Stimulated activated naive CD8-positive, alpha-beta T cell treated with anti-CD3 and anti-CD28 coated beads, Interleukin-15, Interleukin-2, amounts not matched to agents 100 ng/mL and 50 ng/mL, for 24 hours (primary cell): Measurements from ENCODE around the gene CFAP20.
"Not testable (repeated sequence)": the region's sequence is repeated elsewhere in the genome, so short reads cannot be mapped to it uniquely, and the experiment has no call there.

Source experiments
- H3K27ac Mint-ChIP-seq: one replicate; pipeline ENCODE4 v1.8.0; 2021; ENCODE audit warnings: mild to moderate bottlenecking, mixed read lengths
- H3K27me3 Mint-ChIP-seq: one replicate; pipeline ENCODE4 v1.8.0; 2021; ENCODE audit warnings: mixed read lengths
- H3K36me3 Mint-ChIP-seq: one replicate; pipeline ENCODE4 v1.8.0; 2021; ENCODE audit warnings: low read depth, mixed read lengths
- H3K4me1 Mint-ChIP-seq: one replicate; pipeline ENCODE4 v1.8.0; 2021; ENCODE audit warnings: low read depth, mixed read lengths
- H3K4me3 Mint-ChIP-seq: one replicate; pipeline ENCODE4 v1.8.0; 2021; ENCODE audit warnings: mild to moderate bottlenecking, mixed read lengths
- H3K9me3 Mint-ChIP-seq: one replicate; pipeline ENCODE4 v1.8.0; 2021; ENCODE audit warnings: mixed read lengths

CFAP20 gene

DNA sequence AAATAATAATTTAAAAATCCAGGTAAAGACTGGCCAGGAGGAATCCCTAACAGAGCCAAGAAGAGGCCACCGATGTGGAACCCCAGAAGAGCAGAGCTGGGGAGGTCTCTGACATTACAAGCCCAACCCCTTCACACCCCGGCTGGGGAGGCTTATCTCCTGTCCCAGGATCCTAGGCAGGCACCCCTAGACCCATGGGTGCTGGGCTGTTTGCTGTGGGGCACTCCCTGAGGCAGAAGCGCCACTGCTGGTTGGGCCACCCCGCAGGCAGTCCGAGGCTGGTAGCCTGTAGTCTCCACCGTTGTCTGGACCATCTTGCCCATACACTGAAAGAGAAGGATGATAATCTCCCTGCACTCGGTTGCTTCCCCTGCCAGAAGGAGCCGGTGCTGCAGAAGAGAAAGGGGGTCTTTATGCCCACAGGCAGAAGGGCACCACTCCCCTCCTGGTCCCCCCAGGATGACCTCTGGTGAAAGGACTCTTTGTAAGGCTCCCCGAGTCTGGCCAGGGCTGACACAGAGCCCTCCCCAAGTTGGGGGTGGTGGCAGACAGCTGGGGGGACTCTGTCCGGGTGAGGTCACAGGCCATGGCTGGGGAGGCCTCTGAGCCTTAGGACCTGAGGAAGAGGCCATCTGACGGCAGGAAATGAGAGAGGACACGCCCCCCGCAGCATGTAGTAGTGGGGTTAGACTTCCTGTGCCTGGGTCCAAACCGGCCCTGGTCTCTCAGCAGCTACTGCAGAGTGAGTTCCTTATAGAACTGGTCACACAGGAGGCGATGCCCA lies 34.2 kb downstream of the CFAP20 start:
- Mint-ChIP-seq H3K4me1 (no peaks in the 10 kb centered on the region), H3K27me3 (no peaks in the 10 kb centered on the region), H3K9me3 (no peaks in the 10 kb centered on the region), H3K36me3 (no peaks in the 10 kb centered on the region), H3K27ac (no peak overlapping the region), H3K4me3 (no peak overlapping the region)

DNA sequence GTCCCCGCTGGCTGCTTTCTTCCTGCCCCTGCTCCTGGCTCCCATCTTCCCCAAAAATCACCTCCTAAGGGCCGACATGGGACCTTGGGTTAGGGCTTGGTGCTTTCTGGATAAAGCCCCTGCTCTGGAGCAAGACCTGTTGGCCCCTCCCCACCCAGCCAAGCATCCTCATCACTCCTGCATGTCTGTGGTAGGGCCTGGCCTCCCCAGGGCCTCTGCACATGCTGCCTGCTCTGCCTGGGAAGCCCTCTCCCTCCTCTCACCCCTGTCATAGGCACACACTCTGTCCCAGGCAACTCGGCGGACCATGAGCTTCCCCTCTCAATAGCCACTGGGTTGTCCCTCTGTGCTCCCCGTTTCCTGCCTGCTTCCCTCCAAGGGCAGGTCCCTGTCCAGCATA lies 35.2 kb downstream of the CFAP20 start:
- Mint-ChIP-seq H3K4me1 (no peaks in the 10 kb centered on the region), H3K9me3 (no peaks in the 10 kb centered on the region), H3K27ac (no peak overlapping the region), H3K36me3 (no peaks in the 10 kb centered on the region), H3K4me3 (no peak overlapping the region), H3K27me3 (no peaks in the 10 kb centered on the region)

DNA sequence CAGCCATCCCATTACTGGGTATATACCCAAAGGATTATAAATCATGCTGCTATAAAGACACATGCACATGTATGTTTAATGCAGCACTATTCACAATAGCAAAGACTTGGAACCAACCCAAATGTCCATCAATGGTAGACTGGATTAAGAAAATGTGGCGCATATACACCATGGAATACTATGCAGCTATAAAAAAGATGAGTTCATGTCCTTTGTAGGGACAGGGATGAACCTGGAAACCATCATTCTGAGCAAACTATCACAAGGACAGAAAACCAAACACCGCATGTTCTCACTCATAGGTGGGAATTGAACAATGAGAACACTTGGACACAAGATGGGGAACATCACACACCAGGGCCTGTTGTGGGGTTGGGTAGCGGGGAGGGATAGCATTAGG lies 38.8 kb downstream of the CFAP20 start:
- H3K4me3 Mint-ChIP-seq, H3K27me3 Mint-ChIP-seq, H3K27ac Mint-ChIP-seq, H3K4me1 Mint-ChIP-seq, H3K9me3 Mint-ChIP-seq, H3K36me3 Mint-ChIP-seq: not testable (repeated sequence)

DNA sequence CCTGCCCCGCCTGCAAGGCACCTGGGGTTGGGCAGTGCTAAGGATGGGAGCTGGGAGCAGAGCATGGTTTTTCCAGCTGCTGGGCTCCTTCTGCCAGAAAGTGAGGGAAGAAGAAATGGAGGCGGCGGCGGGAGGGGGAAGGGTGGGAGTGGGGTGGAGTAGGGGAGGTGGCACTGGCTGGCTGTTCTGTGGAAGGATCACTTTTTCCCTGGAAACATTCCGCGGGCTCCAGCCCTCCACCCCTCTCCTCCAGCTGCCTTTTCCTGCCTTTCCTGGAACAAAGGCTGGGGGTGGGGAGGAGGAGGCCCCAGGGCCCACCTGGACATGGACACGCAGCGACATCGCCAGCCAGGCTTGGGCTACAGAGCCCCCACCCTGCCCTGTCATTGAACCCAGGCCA lies 41.1 kb downstream of the CFAP20 start:
- H3K4me1 Mint-ChIP-seq: no peaks in the 10 kb centered on the region
- no peak overlapping the region for H3K27ac Mint-ChIP-seq

DNA sequence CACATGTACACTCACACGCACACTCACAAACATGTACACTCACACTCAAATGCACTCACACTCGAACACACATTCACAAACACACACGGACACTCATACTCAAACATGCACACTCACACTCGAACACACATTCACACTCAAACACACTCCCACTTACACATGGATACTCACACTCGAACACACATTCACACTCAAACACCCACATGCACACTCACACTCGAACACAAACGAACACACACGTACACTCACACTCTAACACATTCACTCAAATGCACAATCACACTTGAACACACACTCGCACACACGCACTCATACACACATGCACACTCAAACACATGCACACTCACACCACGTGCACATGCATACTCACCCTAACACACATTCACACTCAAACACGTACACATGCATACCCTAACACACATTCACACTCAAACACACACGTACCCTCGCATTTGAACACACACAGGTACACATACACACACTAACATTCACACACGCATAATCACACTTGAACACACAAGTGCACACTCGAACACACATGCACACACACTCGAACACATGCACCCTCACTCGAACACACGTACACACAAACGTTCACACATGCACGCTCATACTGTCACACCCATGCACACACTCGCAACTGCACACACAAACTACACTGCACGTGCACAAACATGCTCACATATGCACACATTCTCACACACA lies 41.8 kb downstream of the CFAP20 start:
- Mint-ChIP-seq H3K4me1 (no peaks in the 10 kb centered on the region), H3K36me3 (no peaks in the 10 kb centered on the region), H3K4me3 (no peak overlapping the region), H3K27me3 (no peaks in the 10 kb centered on the region), H3K27ac (no peak overlapping the region), H3K9me3 (no peaks in the 10 kb centered on the region)

More for the DNA sequence above, 41.1 kb downstream of the CFAP20 start:
- H3K36me3 Mint-ChIP-seq: no peaks in the 10 kb centered on the region
- H3K9me3 Mint-ChIP-seq: no peaks in the 10 kb centered on the region
- no peaks in the 10 kb centered on the region for H3K27me3 Mint-ChIP-seq
- no peak overlapping the region for H3K4me3 Mint-ChIP-seq

DNA sequence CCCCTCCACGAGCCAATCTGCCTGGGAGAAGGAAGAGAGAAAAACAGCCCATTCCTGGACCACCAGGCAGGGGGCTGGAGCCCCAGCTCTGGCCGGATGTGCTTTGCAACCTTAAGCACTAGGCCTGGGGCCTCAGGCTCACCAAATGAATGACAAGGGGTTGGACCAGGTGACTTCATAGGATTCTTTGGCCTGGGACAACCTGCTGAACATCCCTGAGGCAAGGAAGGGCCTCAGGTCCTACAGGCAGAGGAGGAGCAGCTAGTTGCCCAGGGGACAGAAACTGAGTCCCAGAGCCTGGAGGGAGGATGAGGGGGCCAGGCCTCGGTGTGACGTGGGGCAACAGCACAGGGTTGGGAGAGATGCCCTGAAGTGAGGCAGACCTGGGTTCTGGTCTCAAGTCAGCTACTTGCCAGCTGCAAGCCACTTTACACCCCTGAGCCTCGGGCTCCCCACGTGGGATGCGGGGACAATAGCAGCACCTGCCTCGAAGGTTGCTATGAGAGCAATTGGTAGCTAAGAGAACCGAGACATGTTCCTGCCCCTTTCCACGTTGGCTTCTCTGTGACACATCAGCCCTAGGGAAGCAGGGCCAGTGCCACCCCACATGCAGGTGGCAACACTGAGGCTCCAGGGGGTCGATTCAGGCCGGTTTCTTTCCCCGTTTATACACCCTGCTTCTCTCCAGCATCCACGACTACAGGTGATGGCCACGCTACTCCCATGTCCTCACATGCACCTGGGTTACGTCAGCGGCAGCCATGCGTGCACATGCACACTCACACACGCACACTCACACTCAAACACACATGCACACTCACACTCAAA lies 42.6 kb downstream of the CFAP20 start:
- no peaks in the 10 kb centered on the region for H3K27me3 Mint-ChIP-seq

DNA sequence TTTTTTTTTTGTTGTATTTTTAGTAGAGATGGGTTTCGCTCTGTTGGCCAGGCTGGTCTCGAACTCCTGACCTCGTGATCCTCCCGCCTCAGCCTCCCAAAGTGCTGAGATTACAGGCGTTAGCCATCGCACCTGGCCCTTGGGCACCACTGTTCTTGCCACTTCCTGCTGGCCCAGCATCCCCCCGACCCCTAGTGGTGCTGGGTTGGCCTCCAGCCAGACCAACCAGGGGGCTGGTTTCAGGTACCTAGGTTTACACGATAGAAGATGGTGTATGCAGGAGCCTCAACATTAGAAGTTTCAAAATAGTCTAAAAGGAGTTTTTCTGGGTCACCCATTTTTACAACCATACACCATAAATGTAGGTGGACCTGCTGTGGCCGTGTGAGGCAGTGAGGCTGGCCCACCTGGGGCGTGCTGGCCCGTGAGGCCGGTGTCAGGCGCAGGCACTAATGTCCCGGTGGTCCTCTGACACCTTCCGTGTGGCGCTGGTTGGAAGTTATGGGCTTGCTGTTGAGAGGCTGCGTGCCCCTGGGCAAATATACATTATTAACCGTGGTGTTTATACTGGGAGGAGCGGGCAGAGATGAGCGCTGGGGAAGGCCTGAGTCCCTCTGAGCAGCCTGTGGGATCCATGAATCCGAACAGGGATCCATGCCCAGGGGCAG lies 43.5 kb downstream of the CFAP20 start:
- no peaks in the 10 kb centered on the region for H3K27me3 Mint-ChIP-seq
- no peaks in the 10 kb centered on the region for H3K4me1 Mint-ChIP-seq
- no peaks in the 10 kb centered on the region for H3K36me3 Mint-ChIP-seq
- H3K9me3 Mint-ChIP-seq: no peaks in the 10 kb centered on the region
- H3K4me3 Mint-ChIP-seq: no peak overlapping the region
- no peak overlapping the region for H3K27ac Mint-ChIP-seq

More for the DNA sequence above, 42.6 kb downstream of the CFAP20 start:
- Mint-ChIP-seq H3K9me3 (no peaks in the 10 kb centered on the region), H3K27ac (no peak overlapping the region), H3K4me3 (no peak overlapping the region), H3K4me1 (no peaks in the 10 kb centered on the region), H3K36me3 (no peaks in the 10 kb centered on the region)

DNA sequence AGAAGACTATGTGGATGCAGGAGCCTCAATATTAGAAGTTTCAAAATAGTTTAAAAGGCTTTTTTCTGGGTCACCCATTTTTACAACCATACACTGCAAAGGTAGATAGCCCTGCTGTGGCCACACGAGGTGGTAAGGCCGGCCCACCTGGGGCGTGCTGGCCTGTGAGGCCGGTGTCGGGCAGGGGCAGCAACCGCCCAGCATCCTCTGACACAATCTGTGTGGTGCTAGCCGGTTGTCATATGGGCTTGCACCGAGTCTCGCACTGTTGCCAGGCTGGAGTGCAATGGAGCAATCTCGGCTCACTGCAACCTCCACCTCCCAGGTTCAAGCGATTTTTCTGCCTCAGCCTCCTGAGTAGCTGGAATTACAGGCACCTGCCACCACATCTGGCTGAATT lies 44.0 kb downstream of the CFAP20 start:
- Mint-ChIP-seq H3K9me3 (no peaks in the 10 kb centered on the region), H3K4me3 (no peak overlapping the region), H3K4me1 (no peaks in the 10 kb centered on the region), H3K36me3 (no peaks in the 10 kb centered on the region), H3K27ac (no peak overlapping the region), H3K27me3 (no peaks in the 10 kb centered on the region)

DNA sequence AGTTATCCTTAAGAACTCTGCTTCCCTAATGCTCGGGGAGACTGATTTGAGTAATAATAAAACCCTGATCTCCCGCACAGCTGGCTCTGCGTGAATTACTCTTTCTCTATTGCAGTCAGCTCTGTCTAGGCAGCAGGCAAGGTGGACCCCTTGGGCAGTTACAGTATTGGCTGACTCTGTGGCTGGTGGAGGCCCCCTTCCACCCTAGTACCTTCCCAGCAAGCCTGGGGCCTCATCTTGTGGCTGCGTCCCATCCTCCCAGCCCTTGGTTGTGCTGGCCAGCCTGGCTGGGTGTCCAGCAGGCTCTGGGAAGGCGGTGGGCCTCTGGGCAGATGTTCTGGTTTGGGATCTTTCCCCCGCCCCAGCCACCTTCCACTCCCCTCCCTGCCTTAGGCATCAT lies 44.5 kb downstream of the CFAP20 start:
- Mint-ChIP-seq H3K27ac (no peak overlapping the region), H3K9me3 (no peaks in the 10 kb centered on the region), H3K27me3 (no peaks in the 10 kb centered on the region)

DNA sequence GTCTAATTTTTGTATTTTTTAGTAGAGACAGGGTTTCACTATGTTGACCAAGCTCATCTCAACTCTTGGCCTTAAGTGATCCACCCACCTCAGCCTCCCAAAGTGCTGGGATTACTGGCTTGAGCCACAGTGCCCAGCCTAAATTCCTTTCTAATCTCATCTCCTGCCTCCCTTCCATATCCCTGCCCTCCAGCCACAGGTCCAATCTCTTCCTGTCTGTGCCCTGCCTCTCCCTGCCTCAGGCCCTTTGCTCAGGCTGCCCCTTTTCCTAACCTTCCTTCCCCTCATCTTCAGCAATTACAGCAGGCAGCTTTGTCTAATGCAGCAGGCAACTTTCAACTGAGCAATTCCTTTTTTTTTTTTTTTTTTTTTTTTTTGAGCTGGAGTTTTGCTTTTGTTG lies 46.8 kb downstream of the CFAP20 start:
- no peaks in the 10 kb centered on the region for H3K36me3 Mint-ChIP-seq
- peak overlapping the region; percentile 63 for H3K27ac Mint-ChIP-seq
- no peaks in the 10 kb centered on the region for H3K4me1 Mint-ChIP-seq
- H3K4me3 Mint-ChIP-seq: no peak overlapping the region
- H3K27me3 Mint-ChIP-seq: no peaks in the 10 kb centered on the region
- no peaks in the 10 kb centered on the region for H3K9me3 Mint-ChIP-seq

More for the DNA sequence above, 44.5 kb downstream of the CFAP20 start:
- H3K36me3 Mint-ChIP-seq: no peaks in the 10 kb centered on the region
- no peak overlapping the region for H3K4me3 Mint-ChIP-seq
- H3K4me1 Mint-ChIP-seq: no peaks in the 10 kb centered on the region

DNA sequence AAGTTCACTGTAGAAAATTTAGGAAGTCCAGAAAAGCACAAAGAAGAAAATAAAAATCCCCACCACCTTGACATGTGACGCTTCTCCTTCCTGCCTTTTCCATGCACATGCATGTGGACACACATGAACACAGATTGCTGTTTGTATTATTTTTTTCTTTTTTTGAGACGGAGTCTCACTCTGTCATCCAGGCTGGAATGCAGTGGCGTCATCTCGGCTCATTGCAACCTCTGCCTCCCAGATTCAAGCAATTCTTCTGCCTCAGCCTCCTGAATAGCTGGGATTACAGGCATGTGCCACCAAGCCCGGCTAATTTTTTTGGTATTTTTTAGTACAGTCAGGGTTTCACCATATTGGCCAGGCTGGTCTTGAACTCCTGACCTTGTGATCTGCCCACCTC lies 48.5 kb downstream of the CFAP20 start:
- not testable (repeated sequence) for H3K36me3 Mint-ChIP-seq, H3K4me1 Mint-ChIP-seq, H3K9me3 Mint-ChIP-seq, H3K27me3 Mint-ChIP-seq, H3K27ac Mint-ChIP-seq, H3K4me3 Mint-ChIP-seq

DNA sequence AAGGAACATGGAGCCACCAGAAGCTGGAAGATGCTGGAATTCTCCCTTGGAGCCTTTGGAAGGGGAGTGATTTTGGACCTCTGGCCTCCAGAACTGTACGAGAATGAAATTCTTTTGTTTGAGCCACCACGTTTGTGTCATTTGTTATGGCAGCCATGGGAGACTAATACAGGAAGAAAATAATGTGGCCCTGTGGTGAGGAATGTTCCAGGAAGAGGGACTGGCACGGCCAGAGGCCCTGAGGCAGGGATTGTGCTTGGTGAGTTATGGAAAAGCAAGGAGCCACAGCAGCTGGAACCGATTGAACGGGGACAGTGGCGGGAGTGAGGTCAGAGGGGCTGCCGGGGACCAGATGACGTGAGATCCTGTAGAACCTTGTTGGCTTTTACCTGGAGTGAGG lies 51.4 kb downstream of the CFAP20 start:
- Mint-ChIP-seq H3K9me3 (peaks cover 4% of the 10 kb centered on the region), H3K4me1 (no peaks in the 10 kb centered on the region), H3K36me3 (no peaks in the 10 kb centered on the region), H3K27me3 (no peaks in the 10 kb centered on the region), H3K4me3 (no peak overlapping the region), H3K27ac (no peak overlapping the region)

DNA sequence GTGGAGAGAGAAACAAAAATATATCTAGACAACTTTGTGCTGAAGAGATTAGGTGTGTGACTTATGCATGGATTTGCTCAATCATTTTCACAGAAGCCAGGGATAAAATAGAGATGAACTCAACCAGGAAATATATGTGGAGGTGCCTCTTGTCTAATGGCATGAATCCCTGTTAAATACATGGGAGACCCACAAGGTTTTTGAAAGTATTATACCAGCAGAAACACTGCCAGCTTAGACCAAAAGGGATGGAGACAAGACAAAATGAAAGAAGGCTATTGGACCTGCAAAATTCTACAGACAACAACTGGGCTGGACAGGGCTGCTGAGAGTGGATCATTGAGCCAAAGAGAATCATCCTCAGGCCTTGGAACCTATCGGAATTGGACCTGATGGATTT lies 52.7 kb downstream of the CFAP20 start:
- H3K36me3 Mint-ChIP-seq: no peaks in the 10 kb centered on the region
- peaks cover 4% of the 10 kb centered on the region for H3K9me3 Mint-ChIP-seq
- no peaks in the 10 kb centered on the region for H3K4me1 Mint-ChIP-seq
- no peak overlapping the region for H3K27ac Mint-ChIP-seq
- no peak overlapping the region for H3K4me3 Mint-ChIP-seq
- H3K27me3 Mint-ChIP-seq: no peaks in the 10 kb centered on the region

DNA sequence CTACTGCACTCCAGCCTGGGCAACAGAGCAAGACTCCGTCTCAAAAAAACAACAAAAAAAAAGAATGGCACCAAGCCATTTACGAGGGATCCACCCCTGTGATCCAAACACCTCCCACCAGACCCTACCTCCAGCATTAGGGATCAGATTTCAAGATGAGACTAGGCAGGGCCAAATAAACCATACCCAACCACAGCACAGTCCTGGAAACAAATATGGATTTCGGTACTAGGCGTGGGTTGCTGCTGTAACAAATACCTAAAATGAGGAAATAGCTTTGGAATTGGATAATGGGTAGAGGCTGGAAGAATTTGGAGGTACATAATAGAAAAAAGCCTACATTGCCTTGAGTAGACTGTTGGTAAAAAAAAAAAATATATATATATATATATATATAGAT lies 54.5 kb downstream of the CFAP20 start:
- no peaks in the 10 kb centered on the region for H3K27me3 Mint-ChIP-seq
- no peak overlapping the region for H3K4me3 Mint-ChIP-seq
- peaks cover 4% of the 10 kb centered on the region for H3K9me3 Mint-ChIP-seq
- no peak overlapping the region for H3K27ac Mint-ChIP-seq
- H3K4me1 Mint-ChIP-seq: no peaks in the 10 kb centered on the region
- no peaks in the 10 kb centered on the region for H3K36me3 Mint-ChIP-seq

DNA sequence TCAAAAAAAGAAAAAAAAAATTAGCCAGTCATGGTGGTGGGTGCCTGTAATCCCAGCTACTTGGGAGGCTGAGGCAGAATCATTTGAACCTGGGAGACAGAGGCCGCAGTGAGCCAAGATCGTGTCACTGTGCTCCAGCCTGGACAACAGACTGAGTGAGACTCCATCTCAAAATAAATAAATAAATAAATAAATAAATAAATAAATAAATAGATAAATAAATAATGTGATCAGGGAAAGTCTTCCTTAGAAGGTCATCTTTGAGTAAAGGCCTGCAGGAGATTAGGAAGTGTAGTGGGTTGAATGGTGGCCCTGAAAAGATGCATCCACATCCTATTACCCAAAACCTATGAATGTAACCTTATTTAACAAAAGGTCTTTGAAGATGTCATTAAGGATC lies 56.1 kb downstream of the CFAP20 start:
- H3K27ac Mint-ChIP-seq, H3K4me1 Mint-ChIP-seq, H3K4me3 Mint-ChIP-seq, H3K27me3 Mint-ChIP-seq, H3K36me3 Mint-ChIP-seq, H3K9me3 Mint-ChIP-seq: not testable (repeated sequence)
